T-helper 9 cell (primary cell): ENCODE results near the gene CAVIN2.

ENCODE experiments used
- DNase-seq: peaks from one replicate; pipeline ENCODE4 v3.0.0-alpha.2; 2020

The CAVIN2 gene

DNA sequence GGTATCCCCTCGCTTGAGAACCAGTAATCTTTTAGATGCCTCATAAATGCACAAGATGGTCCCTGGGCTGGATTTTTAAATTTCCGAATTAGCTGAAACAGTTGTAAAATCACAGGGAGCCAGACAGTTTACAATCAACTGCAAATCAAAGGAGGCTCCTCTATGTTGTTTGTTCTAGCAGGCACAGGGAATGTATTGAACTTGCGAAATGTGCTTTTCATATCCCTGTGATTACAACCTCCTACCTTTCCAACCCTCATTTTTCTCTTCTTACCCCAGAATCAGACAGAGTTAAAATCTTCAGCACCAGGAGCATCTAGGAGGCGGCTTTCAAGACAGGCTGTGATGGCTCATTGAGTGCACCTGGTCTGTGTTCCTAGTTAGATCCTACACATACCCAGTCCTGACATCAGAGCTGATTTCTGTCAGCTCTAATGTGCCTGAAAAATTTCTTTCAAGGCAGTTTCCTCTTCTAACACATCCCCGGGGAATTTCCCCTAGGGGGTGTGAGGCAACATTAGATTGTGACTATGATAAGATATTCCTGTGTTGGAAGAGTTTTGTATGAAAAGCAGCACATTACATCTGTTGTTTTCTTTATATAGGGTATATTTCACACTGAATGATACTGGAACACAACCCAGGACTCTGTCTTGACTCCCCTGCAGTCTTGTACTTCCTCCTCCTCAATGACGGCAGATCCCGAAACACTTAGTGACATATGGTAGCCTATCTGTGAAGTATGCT, 17.9 kb upstream of the CAVIN2 start:
- DNase-seq, result no peak

- no peak for DNase-seq
Observed at GRCh38 chr2:191863988-191864387, 17.1 kb upstream of the CAVIN2 start.

GRCh38 chr2:191862156-191862775, 15.4 kb upstream of the CAVIN2 start:
- DNase-seq, result no peak

- no peak for DNase-seq
Observed at GRCh38 chr2:191860760-191861466, 14.0 kb upstream of the CAVIN2 start.

DNA sequence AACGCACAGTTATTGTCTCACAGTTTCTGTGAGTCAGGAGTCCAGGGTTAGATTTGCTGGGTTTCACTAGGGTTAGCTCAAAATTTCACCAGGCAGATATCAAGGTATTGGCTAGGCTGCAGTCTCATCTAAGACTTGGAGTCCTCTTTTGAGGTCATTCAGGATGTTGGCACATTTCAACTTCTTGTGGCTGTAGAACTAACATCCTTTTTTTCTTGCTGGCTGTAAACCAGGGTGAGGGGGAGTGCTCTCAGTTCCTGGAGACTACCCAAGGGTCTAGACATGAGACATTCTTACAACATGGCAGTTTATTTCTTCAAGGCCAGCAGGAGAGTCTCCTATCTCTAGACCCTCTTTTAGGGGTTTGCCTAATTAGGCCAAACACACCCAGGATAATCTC, 12.8 kb upstream of the CAVIN2 start:
- DNase-seq, result no peak

DNA sequence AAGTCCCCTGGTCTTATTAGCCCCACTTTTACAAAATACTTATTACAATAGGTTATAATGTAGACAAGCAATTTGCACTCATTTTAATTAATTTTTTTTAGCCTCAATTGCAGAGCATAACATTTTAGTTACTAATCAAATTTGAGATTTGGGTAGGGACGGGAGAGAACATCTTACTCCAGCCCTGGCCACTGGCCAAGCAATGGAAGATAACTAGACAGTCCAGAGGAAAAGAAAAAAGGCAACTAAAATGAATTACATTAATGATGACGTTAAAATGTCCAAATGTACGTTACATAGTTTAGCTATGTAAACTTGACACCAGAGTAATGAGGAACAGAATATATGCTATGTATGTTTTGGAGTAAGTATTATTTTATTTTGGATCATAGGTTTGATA, 11.0 kb upstream of the CAVIN2 start:
- DNase-seq, result no peak

DNA sequence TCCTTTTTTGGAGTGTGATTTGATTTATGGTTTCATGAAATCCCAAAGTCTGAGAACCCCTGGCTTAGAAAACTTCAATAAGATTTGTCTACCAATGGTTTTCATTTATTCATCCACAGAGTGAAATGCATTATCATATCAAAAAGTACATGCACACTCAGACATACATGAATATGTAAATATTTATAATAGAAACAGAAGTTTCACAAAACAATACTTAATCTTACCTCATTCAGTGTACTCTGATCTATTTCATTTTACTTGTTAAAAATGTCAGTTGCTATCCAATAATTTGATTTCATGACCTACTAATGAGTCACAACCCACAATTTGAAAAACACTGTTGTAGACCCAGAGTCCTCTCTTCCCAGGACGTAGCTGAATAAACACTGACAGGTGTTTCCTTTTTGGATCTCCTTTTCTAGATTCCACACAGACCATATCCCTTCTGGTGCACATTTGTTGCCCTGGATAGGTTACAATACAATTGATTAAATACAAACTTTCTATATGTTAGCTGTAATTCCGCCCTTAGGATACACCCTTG, 10.4 kb upstream of the CAVIN2 start:
- no peak for DNase-seq

DNA sequence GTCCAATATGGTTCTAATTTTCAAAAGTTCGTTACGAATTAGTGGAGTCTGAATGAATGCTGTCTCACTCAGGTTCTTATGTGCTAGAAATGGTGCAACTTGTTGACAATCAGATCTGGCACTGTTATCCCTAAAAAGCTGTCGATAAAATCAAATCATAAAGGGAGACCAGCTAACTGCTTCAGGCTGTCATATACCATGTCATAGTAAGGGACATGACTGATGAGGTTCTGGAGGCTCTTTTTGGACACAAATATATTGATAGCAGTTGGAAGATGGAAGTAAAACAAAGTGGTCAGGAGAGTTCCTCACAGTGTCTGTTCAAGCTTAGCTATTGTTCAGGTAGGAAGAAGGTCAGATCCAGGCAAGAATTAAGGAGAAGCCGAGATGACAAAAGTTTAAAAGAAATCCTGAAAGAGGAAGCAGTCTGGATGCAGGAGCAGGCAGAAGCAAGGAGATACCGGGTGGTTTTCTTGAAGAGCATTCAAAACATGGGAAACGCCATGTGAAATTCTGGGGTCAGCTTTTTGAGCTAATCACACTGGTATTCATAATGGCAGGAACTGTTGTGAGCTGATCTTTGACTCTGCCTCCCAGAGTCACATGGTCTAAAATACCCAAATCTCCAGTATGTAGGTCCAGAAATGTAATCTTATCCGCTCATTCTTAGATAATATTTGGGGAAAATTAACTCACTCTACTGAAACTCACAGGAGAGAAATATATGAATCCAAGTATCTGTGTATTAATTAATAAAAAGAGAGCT, 9.4 kb upstream of the CAVIN2 start:
- DNase-seq, result no peak

- DNase-seq, result no peak
Observed at GRCh38 chr2:191855382-191855781, 8.5 kb upstream of the CAVIN2 start.

DNA sequence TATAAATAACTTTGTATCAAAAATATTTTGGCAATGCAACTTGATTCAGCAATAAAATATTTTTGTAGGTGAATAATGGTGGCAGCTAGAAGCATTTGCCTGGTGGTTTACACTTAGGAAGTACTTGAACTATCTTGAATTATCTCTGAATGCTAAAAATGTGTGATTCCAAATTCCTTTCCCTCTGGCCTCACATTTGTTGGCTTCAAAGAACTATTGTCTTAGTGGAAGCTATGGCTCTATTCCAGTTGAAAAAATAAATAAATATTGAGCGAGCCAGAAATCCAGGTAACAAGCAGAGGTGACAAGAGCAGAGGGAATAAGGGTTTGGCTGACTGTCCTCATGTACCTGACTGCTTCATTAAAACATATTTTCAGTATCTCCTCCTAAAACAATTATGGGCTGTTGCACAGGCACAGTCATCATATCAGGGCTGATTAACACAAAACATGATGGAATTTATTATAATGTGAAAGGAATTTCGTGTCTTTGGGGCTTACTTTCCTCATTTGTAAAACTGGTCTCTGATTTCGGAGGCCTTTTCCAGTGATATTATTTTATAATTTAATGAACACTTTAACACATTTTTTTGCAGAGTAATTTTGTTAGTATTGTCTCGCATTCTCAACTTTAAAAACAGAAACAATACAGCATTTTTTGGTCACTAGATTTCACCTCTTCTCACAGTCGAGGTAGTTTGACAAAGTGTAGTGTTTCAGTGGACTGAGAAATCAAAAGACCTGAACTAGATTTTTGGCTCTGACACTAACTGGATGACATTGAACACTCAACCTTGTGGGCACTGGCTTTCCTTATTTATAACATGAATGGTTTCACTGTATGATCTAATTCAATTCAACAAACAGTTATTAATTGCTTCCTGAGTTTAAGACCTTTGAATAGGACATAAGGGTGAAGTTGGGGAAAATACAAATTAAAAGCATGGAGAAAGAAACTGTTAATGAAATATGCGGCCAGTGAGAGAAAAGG, 7.8 kb upstream of the CAVIN2 start:
- DNase-seq, result no peak

- DNase-seq, result no peak
Observed at GRCh38 chr2:191853843-191854242, 7.0 kb upstream of the CAVIN2 start.

DNA sequence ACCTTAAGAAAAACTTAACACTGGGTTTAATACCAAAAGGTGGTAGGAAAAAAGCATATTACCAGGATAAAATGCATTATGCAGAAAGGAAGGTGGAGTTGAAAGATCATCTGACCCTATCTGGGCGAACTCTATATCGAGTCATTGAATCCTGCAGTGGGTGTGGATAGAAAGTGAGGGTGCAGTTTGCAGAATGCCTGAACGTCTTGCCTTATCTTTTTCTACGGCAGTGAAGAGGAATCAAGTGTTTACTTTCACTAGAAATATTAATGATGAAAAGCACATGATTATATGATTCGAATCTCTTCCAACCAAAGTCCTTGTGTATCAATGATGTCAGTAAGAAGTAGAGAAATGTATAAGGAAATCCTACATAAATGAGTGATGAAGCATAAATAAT, 4.3 kb upstream of the CAVIN2 start:
- no peak for DNase-seq

DNA sequence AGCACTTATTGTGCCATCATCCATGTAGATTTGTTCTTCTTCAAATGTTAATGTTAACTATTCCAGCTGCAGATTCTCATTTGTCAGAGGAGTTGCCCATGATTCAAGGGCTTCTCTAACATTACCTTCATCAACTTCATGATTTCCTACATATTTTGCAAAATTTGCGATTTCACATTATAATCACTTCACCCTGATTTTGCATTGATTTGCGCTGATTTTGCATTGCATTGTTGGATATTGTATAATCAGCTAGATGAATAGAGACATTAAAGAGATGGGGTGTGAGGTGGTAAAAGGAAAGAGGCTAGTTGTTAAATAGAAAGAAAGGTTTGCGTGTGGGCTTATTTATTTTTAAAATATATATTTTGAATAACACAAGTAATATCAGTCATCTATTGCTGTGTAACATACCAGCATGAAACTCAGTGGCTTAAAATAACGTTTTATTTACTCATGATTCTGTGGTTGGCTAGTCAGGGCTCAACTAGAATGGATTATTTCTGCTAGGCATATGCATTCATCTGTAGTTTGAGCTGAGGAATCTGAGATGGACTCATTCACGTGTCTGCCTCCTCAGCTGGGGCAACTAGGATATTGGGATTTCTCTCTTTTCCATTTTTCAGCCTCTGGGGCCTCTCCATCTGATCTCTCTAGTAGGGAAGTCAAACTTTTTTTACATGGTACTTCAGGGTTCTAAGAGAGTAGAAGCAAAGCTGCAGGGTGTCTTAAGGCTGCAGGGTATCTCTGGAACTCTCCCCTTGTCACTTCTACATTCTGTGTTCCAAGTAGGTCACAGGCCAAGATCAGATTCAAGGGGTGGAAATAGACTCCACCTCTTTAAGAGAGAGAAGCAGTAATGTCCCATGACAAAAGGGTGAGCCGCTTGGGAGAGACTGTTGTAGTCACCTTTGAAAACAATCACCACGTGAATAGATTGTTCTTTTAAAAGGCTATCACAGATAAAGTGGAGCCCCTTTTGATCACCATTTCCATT, 2.2 kb upstream of the CAVIN2 start:
- no peak for DNase-seq

- no peak for DNase-seq
Observed at GRCh38 chr2:191847764-191848163, 876 bp upstream of the CAVIN2 start.

DNA sequence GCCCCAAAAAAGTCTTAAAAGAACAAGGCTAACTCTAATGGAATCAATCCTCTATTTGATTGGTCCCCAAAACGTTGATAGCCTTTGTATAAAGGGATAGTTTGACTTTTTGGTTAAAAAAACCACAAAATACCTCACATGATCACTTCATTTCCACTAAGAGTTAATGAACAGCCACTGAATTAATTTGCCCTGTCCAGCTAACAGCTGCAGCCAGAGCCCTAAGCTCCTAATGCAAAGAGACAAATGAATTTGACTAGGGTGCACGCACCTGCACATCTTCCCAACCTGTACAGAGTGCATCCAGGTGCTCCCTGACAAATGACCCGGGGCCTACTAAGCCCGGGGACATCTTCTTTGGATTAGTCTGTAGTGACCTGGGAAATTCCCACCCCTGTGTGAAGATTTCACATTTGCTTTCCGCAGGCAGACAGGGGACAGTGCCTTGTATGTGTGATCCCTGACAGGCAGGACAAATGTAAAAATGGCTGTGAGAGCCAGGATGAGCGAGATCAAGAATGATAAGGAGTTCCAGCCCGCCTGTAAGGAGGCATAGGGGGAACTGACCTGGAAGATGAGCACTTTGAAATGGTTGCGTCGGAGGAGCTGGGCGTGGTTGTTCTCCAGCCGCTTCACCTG, 893 bp downstream of the CAVIN2 start:
- DNase-seq, result no peak

DNA sequence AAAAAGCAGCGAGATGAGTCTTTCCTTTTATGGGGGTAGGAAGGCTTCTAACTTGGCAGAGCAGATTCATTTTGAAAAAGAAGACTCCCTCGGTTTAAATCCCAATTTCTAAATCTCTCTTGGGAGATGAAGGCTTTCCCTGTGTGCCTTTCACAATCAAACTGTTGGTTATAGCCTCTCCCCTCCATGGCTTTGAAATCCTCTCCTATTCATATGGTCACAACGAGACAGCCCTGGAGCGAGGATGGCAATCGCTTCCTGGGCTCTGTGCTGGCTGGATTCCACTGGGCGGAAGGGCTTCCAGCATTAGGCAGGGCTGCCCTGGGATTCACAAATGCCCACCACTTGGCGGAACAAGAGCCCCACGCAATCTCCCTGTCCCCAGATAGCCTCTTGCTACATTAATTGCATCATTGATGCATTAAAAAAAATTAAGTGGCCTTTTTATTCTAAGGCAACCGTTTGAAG, 1.6 kb downstream of the CAVIN2 start:
- no peak for DNase-seq

GRCh38 chr2:191844706-191845105, 2.2 kb downstream of the CAVIN2 start:
- DNase-seq, result no peak

GRCh38 chr2:191840921-191841320, 6.0 kb downstream of the CAVIN2 start:
- DNase-seq, result no peak

- no peak for DNase-seq
Observed at GRCh38 chr2:191839918-191840804, 6.7 kb downstream of the CAVIN2 start.
